Mesangial cell (primary cell): ENCODE measurements around the gene CHST13. TPM values are rescaled to one million over a fixed set of nuclear protein-coding genes. Genes with fewer than 3 reads are reported as not detected.

Experiments used
- total RNA-seq: library from RNA; depleted of rRNA; stranded (reverse); fragments of >200 nt; gene quantifications from 2 replicates; pipeline ENCODE4 v1.2.3, GENCODE V29; 2015

CHST13 gene
- 0.16 and 0.63 TPM in 2 replicates for total RNA-seq

GRCh38 chr3:126523745-126524428 lies at the start of gene CHST13:
Gene CHST13 (plus strand): TSS chr3:126524155. CDS start chr3:126524333, 178 bp downstream.

GRCh38 chr3:126475413-126476114 lies 48.4 kb upstream of the CHST13 start, which contains the start of gene ZXDC:
Gene ZXDC (minus strand): TSS chr3:126475891. CDS start chr3:126475865, 26 bp downstream.

GRCh38 chr3:126517291-126517951 lies 6.5 kb upstream of the CHST13 start, which contains the start of gene UROC1:
Gene UROC1 (minus strand): TSS chr3:126517773. CDS start chr3:126517719, 54 bp downstream.

GRCh38 chr3:126558336-126559071 lies 34.5 kb downstream of the CHST13 start, which contains the start of gene C3orf22:
Gene C3orf22 (minus strand): TSS chr3:126558932. CDS start chr3:126553390, 5,542 bp downstream.

Other genes starting within 250 kb of the CHST13 start
- gene KLF15, start 166.7 kb upstream of the CHST13 start, total RNA-seq, result 0.33 and 0.38 TPM in 2 replicates
- gene CFAP100, start 129.2 kb upstream of the CHST13 start, total RNA-seq, result not detected in 2 replicates
- gene ZXDC, start 48.3 kb upstream of the CHST13 start, total RNA-seq, result 16.3 and 31.4 TPM in 2 replicates
- gene UROC1, start 6.4 kb upstream of the CHST13 start, total RNA-seq, result not detected in 2 replicates
- gene C3orf22, start 34.8 kb downstream of the CHST13 start, total RNA-seq, result not detected in 2 replicates
- 7.7 and 11.5 TPM in 2 replicates for gene TXNRD3, start 131.0 kb downstream of the CHST13 start, total RNA-seq
- gene CHCHD6, start 180.1 kb downstream of the CHST13 start, total RNA-seq, result 11.7 and 13.9 TPM in 2 replicates